ENCODE data around the gene ZSWIM6. TPM values are rescaled to one million over a fixed set of nuclear protein-coding genes. Genes with fewer than 3 reads are reported as not detected.

The ZSWIM6 gene
- total RNA-seq, 1 donor from 2014 or later, result 7.4 TPM

GRCh38 chr5:61472172-61472958 lies 140.3 kb downstream of the ZSWIM6 start:
- peaks cover 6% of the 10 kb centered on the region for H3K9me3 Mint-ChIP-seq
- peaks cover 3% of the 10 kb centered on the region for H3K36me3 Mint-ChIP-seq (ENCODE audit: low read depth)
- peaks cover 4% of the 10 kb centered on the region for H3K4me1 Mint-ChIP-seq
- intact Hi-C loops (cut with micrococcal nuclease), result no loop called here
- DNase-seq, result no peak
- H3K4me3 Mint-ChIP-seq, result no peak overlapping the region
- no peak overlapping the region for H3K27ac Mint-ChIP-seq
- no peaks in the 10 kb centered on the region for H3K27me3 Mint-ChIP-seq

GRCh38 chr5:61474746-61475145 lies 142.7 kb downstream of the ZSWIM6 start:
- Mint-ChIP-seq H3K36me3 (ENCODE audit: low read depth) (peaks cover 3% of the 10 kb centered on the region), H3K4me3 (no peak overlapping the region), H3K9me3 (peaks cover 6% of the 10 kb centered on the region), H3K27me3 (no peaks in the 10 kb centered on the region), H3K27ac (no peak overlapping the region), H3K4me1 (peaks cover 4% of the 10 kb centered on the region)
- intact Hi-C loops (cut with micrococcal nuclease), result no loop called here
- DNase-seq, result no peak

- DNase-seq, result no peak
- no peak overlapping the region for H3K4me3 Mint-ChIP-seq
- no peaks in the 10 kb centered on the region for H3K27me3 Mint-ChIP-seq
- no peak overlapping the region for H3K27ac Mint-ChIP-seq
- intact Hi-C loops (cut with micrococcal nuclease), result no loop called here
- H3K36me3 Mint-ChIP-seq (ENCODE audit: low read depth), result peaks cover 3% of the 10 kb centered on the region
- H3K4me1 Mint-ChIP-seq, result no peaks in the 10 kb centered on the region
- no peaks in the 10 kb centered on the region for H3K9me3 Mint-ChIP-seq
These were observed 145.7 kb downstream of the ZSWIM6 start for GRCh38 chr5:61477788-61478187.

GRCh38 chr5:61479850-61480614 lies 148.0 kb downstream of the ZSWIM6 start:
- Mint-ChIP-seq H3K27me3 (no peaks in the 10 kb centered on the region), H3K27ac (no peak overlapping the region), H3K4me1 (no peaks in the 10 kb centered on the region), H3K36me3 (ENCODE audit: low read depth) (peaks cover 1% of the 10 kb centered on the region), H3K4me3 (no peak overlapping the region), H3K9me3 (no peaks in the 10 kb centered on the region)
- intact Hi-C loops (cut with micrococcal nuclease), result no loop called here
- no peak for DNase-seq

GRCh38 chr5:61482980-61483379 lies 150.9 kb downstream of the ZSWIM6 start:
- intact Hi-C loops (cut with micrococcal nuclease), result no loop called here
- no peaks in the 10 kb centered on the region for H3K9me3 Mint-ChIP-seq
- H3K27me3 Mint-ChIP-seq, result no peaks in the 10 kb centered on the region
- no peak for DNase-seq
- H3K4me1 Mint-ChIP-seq, result no peaks in the 10 kb centered on the region
- H3K36me3 Mint-ChIP-seq (ENCODE audit: low read depth), result peaks cover 2% of the 10 kb centered on the region
- H3K27ac Mint-ChIP-seq, result no peak overlapping the region
- H3K4me3 Mint-ChIP-seq, result no peak overlapping the region

GRCh38 chr5:61486476-61486875 lies 154.4 kb downstream of the ZSWIM6 start:
- H3K9me3 Mint-ChIP-seq, result peaks cover 6% of the 10 kb centered on the region
- no peaks in the 10 kb centered on the region for H3K27me3 Mint-ChIP-seq
- intact Hi-C loops (cut with micrococcal nuclease), result no loop called here
- peaks cover 2% of the 10 kb centered on the region for H3K36me3 Mint-ChIP-seq (ENCODE audit: low read depth)
- H3K4me1 Mint-ChIP-seq, result no peaks in the 10 kb centered on the region
- DNase-seq, result no peak
- no peak overlapping the region for H3K4me3 Mint-ChIP-seq
- H3K27ac Mint-ChIP-seq, result no peak overlapping the region

GRCh38 chr5:61489574-61489973 lies 157.5 kb downstream of the ZSWIM6 start:
- intact Hi-C loops (cut with micrococcal nuclease), result no loop called here
- Mint-ChIP-seq H3K27me3 (no peaks in the 10 kb centered on the region), H3K9me3 (peaks cover 6% of the 10 kb centered on the region), H3K27ac (no peak overlapping the region), H3K4me1 (no peaks in the 10 kb centered on the region), H3K4me3 (no peak overlapping the region), H3K36me3 (ENCODE audit: low read depth) (peaks cover 2% of the 10 kb centered on the region)
- no peak for DNase-seq

GRCh38 chr5:61491861-61492260 lies 159.8 kb downstream of the ZSWIM6 start:
- no peaks in the 10 kb centered on the region for H3K4me1 Mint-ChIP-seq
- no peaks in the 10 kb centered on the region for H3K27me3 Mint-ChIP-seq
- H3K27ac Mint-ChIP-seq, result no peak overlapping the region
- intact Hi-C loops (cut with micrococcal nuclease), result no loop called here
- H3K9me3 Mint-ChIP-seq, result peaks cover 6% of the 10 kb centered on the region
- H3K4me3 Mint-ChIP-seq, result no peak overlapping the region
- H3K36me3 Mint-ChIP-seq (ENCODE audit: low read depth), result no peaks in the 10 kb centered on the region
- no peak for DNase-seq

GRCh38 chr5:61493973-61494372 lies 161.9 kb downstream of the ZSWIM6 start:
- no peak overlapping the region for H3K27ac Mint-ChIP-seq

GRCh38 chr5:61496446-61496845 lies 164.4 kb downstream of the ZSWIM6 start:
- Mint-ChIP-seq H3K4me3 (no peak overlapping the region), H3K4me1 (no peaks in the 10 kb centered on the region), H3K27me3 (no peaks in the 10 kb centered on the region), H3K9me3 (no peaks in the 10 kb centered on the region), H3K27ac (no peak overlapping the region), H3K36me3 (ENCODE audit: low read depth) (no peaks in the 10 kb centered on the region)
- intact Hi-C loops (cut with micrococcal nuclease), result no loop called here
- no peak for DNase-seq

More at GRCh38 chr5:61493973-61494372, 161.9 kb downstream of the ZSWIM6 start:
- no peaks in the 10 kb centered on the region for H3K4me1 Mint-ChIP-seq
- DNase-seq, result no peak
- H3K27me3 Mint-ChIP-seq, result no peaks in the 10 kb centered on the region
- intact Hi-C loops (cut with micrococcal nuclease), result no loop called here
- no peaks in the 10 kb centered on the region for H3K36me3 Mint-ChIP-seq (ENCODE audit: low read depth)
- H3K4me3 Mint-ChIP-seq, result no peak overlapping the region
- H3K9me3 Mint-ChIP-seq, result no peaks in the 10 kb centered on the region

GRCh38 chr5:61496860-61497259 lies 164.8 kb downstream of the ZSWIM6 start:
- intact Hi-C loops (cut with micrococcal nuclease), result no loop called here
- H3K4me1 Mint-ChIP-seq, result no peaks in the 10 kb centered on the region
- no peaks in the 10 kb centered on the region for H3K27me3 Mint-ChIP-seq

GRCh38 chr5:61498121-61498520 lies 166.1 kb downstream of the ZSWIM6 start:
- no peak for DNase-seq
- Mint-ChIP-seq H3K27ac (no peak overlapping the region), H3K4me1 (no peaks in the 10 kb centered on the region), H3K36me3 (ENCODE audit: low read depth) (no peaks in the 10 kb centered on the region), H3K27me3 (no peaks in the 10 kb centered on the region), H3K4me3 (no peak overlapping the region), H3K9me3 (no peaks in the 10 kb centered on the region)
- intact Hi-C loops (cut with micrococcal nuclease), result no loop called here

More at GRCh38 chr5:61496860-61497259, 164.8 kb downstream of the ZSWIM6 start:
- Mint-ChIP-seq H3K36me3 (ENCODE audit: low read depth) (no peaks in the 10 kb centered on the region), H3K4me3 (no peak overlapping the region), H3K27ac (no peak overlapping the region), H3K9me3 (no peaks in the 10 kb centered on the region)
- no peak for DNase-seq

- no peaks in the 10 kb centered on the region for H3K9me3 Mint-ChIP-seq
- H3K4me3 Mint-ChIP-seq, result no peak overlapping the region
- H3K27ac Mint-ChIP-seq, result no peak overlapping the region
- no peaks in the 10 kb centered on the region for H3K27me3 Mint-ChIP-seq
- no peak for DNase-seq
- H3K4me1 Mint-ChIP-seq, result no peaks in the 10 kb centered on the region
- H3K36me3 Mint-ChIP-seq (ENCODE audit: low read depth), result no peaks in the 10 kb centered on the region
- intact Hi-C loops (cut with micrococcal nuclease), result loop anchor here (1.0 kb wide), 1 partner anchor 33 kb away; no protein-coding TSS in a partner anchor
These were observed 169.9 kb downstream of the ZSWIM6 start for GRCh38 chr5:61501971-61502370.

- Mint-ChIP-seq H3K4me3 (no peak overlapping the region), H3K36me3 (ENCODE audit: low read depth) (no peaks in the 10 kb centered on the region), H3K27me3 (no peaks in the 10 kb centered on the region), H3K4me1 (no peaks in the 10 kb centered on the region), H3K27ac (no peak overlapping the region), H3K9me3 (no peaks in the 10 kb centered on the region)
- no peak for DNase-seq
- intact Hi-C loops (cut with micrococcal nuclease), result no loop called here
These were observed 172.2 kb downstream of the ZSWIM6 start for GRCh38 chr5:61504143-61504770.
